ENCODE data around the gene MLXIPL. TPM values are rescaled to one million over a fixed set of nuclear protein-coding genes. Genes with fewer than 3 reads are reported as not detected.
"Not testable (repeated sequence)": the region's sequence is repeated elsewhere in the genome, so short reads cannot be mapped to it uniquely, and the experiment has no call there.

The MLXIPL gene
- total RNA-seq, 2 experiments from 2014 or later: not detected

- Histone ChIP-seq H2AFZ (ENCODE audit: low read length) (peak within 1 kb of the TSS; percentile 78), H3K36me3 (ENCODE audit: insufficient read depth, low read length) (no peaks in the 10 kb centered on the region), H3K27ac (ENCODE audit: low read depth, low read length, poor library complexity, severe bottlenecking) (no peak within 1 kb of the TSS), H3K9me3 (ENCODE audit: low read length) (peaks cover 8% of the 10 kb centered on the region; the same call in 1 of the 2 replicates), H4K20me1 (ENCODE audit: insufficient read depth, low read length) (no peaks in the 10 kb centered on the region), H3K9me2 (ENCODE audit: insufficient read depth, low read length) (no peaks in the 10 kb centered on the region), H3K4me2 (ENCODE audit: low read length) (peak within 1 kb of the TSS; percentile 97), H3K4me1 (ENCODE audit: insufficient read depth, low read length, poor library complexity, severe bottlenecking) (peaks cover 11% of the 10 kb centered on the region), H3K4me3 (ENCODE audit: low read depth, low read length, poor library complexity, severe bottlenecking) (peak within 1 kb of the TSS; percentile 80), H3K79me2 (ENCODE audit: insufficient read depth, low read depth, low read length) (no peaks in the 10 kb centered on the region)
- TF ChIP-seq CTCF (conservative IDR thresholded peaks at IDR 0.05; ENCODE audit: low read length) (peak; percentile 75), EZH2phosphoT487 (IDR thresholded peaks at IDR 0.05; ENCODE audit: borderline replicate concordance, low read depth, low read length) (no peak)
- no TSS peak for BruUV-seq (replicated peaks)
- POLR2A ChIA-PET: interaction anchor here (0.6 kb wide), 1 partner anchor 65 kb away, joined by 3 read pairs; no protein-coding TSS in a partner anchor
- intact Hi-C loops (cut with micrococcal nuclease; ENCODE audit: unreplicated experiment): loop anchor here (1.0 to 5.0 kb wide), 3 partner anchors 16 to 65 kb away; partner anchors contain the start of genes BUD23 and DNAJC30
- peak; percentile 91 for DNase-seq (ENCODE audit: low spot score)
- CTCF ChIA-PET (ENCODE audit: unreplicated experiment): no interaction called here
Measured at GRCh38 chr7:73667344-73668102, 43.2 kb upstream of the MLXIPL start, which contains the start of gene VPS37D. Gene VPS37D, plus strand, starts transcription at chr7:73667831. Its CDS starts 128 bp downstream, at chr7:73667959.

- intact Hi-C loops (cut with micrococcal nuclease; ENCODE audit: unreplicated experiment): no loop called here
- Histone ChIP-seq H3K9me2 (ENCODE audit: insufficient read depth, low read length) (no peaks in the 10 kb centered on the region), H3K79me2 (ENCODE audit: insufficient read depth, low read depth, low read length) (no peaks in the 10 kb centered on the region), H3K36me3 (ENCODE audit: insufficient read depth, low read length) (no peaks in the 10 kb centered on the region), H3K27ac (ENCODE audit: low read depth, low read length, poor library complexity, severe bottlenecking) (no peak overlapping the region), H3K4me1 (ENCODE audit: insufficient read depth, low read length, poor library complexity, severe bottlenecking) (no peaks in the 10 kb centered on the region), H3K4me3 (ENCODE audit: low read depth, low read length, poor library complexity, severe bottlenecking) (no peak overlapping the region), H2AFZ (ENCODE audit: low read length) (no peak overlapping the region), H4K20me1 (ENCODE audit: insufficient read depth, low read length) (no peaks in the 10 kb centered on the region), H3K4me2 (ENCODE audit: low read length) (no peak overlapping the region), H3K9me3 (ENCODE audit: low read length) (peaks cover 8% of the 10 kb centered on the region; the same call in 1 of the 2 replicates)
- TF ChIP-seq CTCF (conservative IDR thresholded peaks at IDR 0.05; ENCODE audit: low read length) (no peak), EZH2phosphoT487 (IDR thresholded peaks at IDR 0.05; ENCODE audit: borderline replicate concordance, low read depth, low read length) (no peak)
- BruUV-seq (replicated peaks): no TSS peak
- ChIA-PET POLR2A (no interaction called here), CTCF (ENCODE audit: unreplicated experiment) (no interaction called here)
- DNase-seq (ENCODE audit: low spot score): no peak
Measured at GRCh38 chr7:73663033-73663432, 38.7 kb upstream of the MLXIPL start.

DNA sequence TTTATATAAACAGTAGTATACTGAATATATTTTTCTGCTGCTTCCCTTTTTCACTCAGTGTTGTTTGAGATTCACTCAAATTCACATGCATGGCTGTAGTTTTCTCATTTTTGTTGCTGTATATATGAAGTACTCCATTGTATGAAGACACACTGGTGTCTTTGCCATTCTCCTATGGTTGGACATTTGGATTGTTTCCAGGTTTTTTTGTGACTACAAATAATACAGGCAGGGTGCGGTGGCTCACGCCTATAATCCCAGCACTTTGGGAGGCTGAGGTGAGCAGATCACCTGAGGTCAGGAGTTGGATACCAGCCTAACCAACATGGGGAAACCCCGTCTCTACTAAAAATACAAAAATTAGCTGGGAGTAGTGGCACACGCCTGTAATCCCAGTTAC lies 36.3 kb upstream of the MLXIPL start:
- H3K27ac ChIP-seq (ENCODE audit: low read depth, low read length, poor library complexity, severe bottlenecking); DNase-seq (ENCODE audit: low spot score); H3K4me1 ChIP-seq (ENCODE audit: insufficient read depth, low read length, poor library complexity, severe bottlenecking); H3K4me2 ChIP-seq (ENCODE audit: low read length); intact Hi-C loops (cut with micrococcal nuclease; ENCODE audit: unreplicated experiment); H2AFZ ChIP-seq (ENCODE audit: low read length); H3K4me3 ChIP-seq (ENCODE audit: low read depth, low read length, poor library complexity, severe bottlenecking); H3K9me3 ChIP-seq (ENCODE audit: low read length); H3K36me3 ChIP-seq (ENCODE audit: insufficient read depth, low read length); H3K79me2 ChIP-seq (ENCODE audit: insufficient read depth, low read depth, low read length); CTCF ChIA-PET (ENCODE audit: unreplicated experiment); BruUV-seq (replicated peaks); H4K20me1 ChIP-seq (ENCODE audit: insufficient read depth, low read length); H3K9me2 ChIP-seq (ENCODE audit: insufficient read depth, low read length): not testable (repeated sequence)
- POLR2A ChIA-PET: interaction anchor here (0.6 kb wide), 1 partner anchor 103 kb away, joined by 3 read pairs; no protein-coding TSS in a partner anchor
